Right atrium auricular region (tissue), 2 donors: ENCODE data around the gene ARMC9. TPM values are rescaled to one million over a fixed set of nuclear protein-coding genes. Genes with fewer than 3 reads are reported as not detected.
A peak's percentile ranks its signal among the peaks of the same experiment; 100 is the strongest.

Source experiments
- DNase-seq: peaks from one replicate; pipeline ENCODE4 v3.0.0-alpha.2; 2019; ENCODE audit warnings: low spot score
- H3K27ac ChIP-seq, 2 donors: fragments of 200-600 bp; sonication (generic); 1 replicate in 1 of 2; 2 replicates in 1 of 2; pipeline ENCODE4 v1.5.1; 2016 to 2019
- H3K27me3 ChIP-seq, 2 donors: fragments of 200-600 bp; sonication (generic); one replicate each; pipeline versions ENCODE4 v1.5.1 to v1.6.0; 2017 to 2019
- H3K36me3 ChIP-seq: fragments of 200-600 bp; sonication (generic); one replicate; pipeline ENCODE4 v1.5.1; 2016
- H3K4me1 ChIP-seq, 2 donors: fragments of 200-600 bp; sonication (generic); one replicate each; pipeline versions ENCODE4 v1.5.1 to v1.6.0; 2017 to 2019
- H3K4me3 ChIP-seq, 2 donors: fragments of 200-600 bp; sonication (generic); 1 replicate in 1 of 2; 2 replicates in 1 of 2; pipeline ENCODE4 v1.5.1; 2017 to 2019; ENCODE audit warnings: mild to moderate bottlenecking in 1 of 2, moderate library complexity in 1 of 2
- H3K9me3 ChIP-seq, 2 donors: fragments of 200-600 bp; sonication (generic); one replicate each; pipeline ENCODE4 v1.5.1; 2019
- CTCF ChIP-seq, 2 donors: fragments of 200-600 bp; sonication (generic); IDR thresholded peaks; one replicate each; pipeline ENCODE4 v1.5.1; 2019; ENCODE audit warnings: antibody characterized with exemption in 2 of 2
- total RNA-seq, 2 donors: library from RNA; depleted of rRNA; stranded (reverse); fragments of >200 nt; gene quantifications; one replicate each; pipeline ENCODE4 v1.1.0, GENCODE V29; 2016

Gene ARMC9
- total RNA-seq, 2 donors from 2014 or later, result 2.0 to 2.9 TPM

DNA sequence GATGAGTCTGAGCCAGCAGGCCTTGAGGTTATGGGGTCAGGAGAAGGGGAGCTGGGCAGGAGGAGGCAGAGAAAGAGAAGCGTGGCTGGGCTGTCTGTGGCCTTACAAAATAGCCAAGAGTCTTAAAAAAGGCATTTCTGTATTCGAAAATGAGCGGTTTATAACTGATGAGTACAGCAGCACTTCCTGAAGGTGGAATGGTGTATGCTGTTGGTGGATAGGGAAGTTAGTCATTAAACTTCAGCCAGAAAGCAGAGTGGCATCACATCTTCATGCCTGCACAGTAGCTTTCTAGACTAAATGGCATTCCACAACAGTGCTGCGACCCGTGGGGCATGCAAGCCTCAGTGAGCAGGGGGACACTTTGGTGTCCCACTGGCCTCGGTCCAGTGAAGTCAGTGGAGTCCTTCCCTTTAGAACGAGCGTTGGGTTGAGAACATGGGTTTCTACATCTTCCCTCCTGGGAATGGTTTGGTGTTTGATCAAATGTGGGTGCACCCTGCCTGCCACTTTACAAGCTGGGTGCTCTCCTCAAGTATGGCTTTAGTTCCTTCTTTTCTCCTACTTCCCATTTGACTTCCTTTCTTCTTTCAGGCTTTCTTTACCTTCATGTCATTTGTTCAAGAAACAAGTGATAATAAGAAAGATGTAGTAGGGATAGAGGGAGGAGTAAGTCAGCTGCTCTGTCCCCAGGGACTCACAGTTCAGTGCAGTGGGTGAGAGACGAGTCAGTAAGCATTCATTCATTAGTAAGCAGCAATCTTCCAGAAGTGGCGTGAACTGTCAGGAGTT is 96.3 kb downstream of the ARMC9 start:
- Histone ChIP-seq H3K4me1 (peaks cover 0 to 12% of the 10 kb centered on the region in 2 donors), H3K36me3 (no peaks in the 10 kb centered on the region), H3K27me3 (no peaks in the 10 kb centered on the region), H3K4me3 (no peak overlapping the region), H3K27ac (no peak overlapping the region), H3K9me3 (no peaks in the 10 kb centered on the region)
- TF ChIP-seq CTCF (IDR thresholded peaks at IDR 0.05), result no peak
- DNase-seq, result no peak

DNA sequence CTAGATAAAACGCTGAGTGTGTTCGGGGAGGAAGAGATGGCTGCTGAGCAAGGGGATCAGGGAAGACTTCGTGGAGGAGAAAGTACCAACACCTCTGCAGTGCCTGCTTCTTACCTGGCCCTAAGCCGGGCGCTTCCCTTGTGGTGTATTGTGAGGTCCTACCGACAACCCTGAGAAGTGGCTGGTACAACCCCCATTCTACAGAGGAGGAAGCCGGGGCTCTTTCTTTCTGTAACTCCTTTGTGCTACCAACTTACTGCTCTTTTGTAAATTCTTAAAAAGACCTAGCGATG is 96.9 kb downstream of the ARMC9 start:
- DNase-seq, result peak; percentile 44
- Histone ChIP-seq H3K27ac (no peak overlapping the region), H3K9me3 (no peaks in the 10 kb centered on the region), H3K4me1 (peaks cover 0 to 12% of the 10 kb centered on the region in 2 donors), H3K36me3 (no peaks in the 10 kb centered on the region), H3K4me3 (no peak overlapping the region), H3K27me3 (no peaks in the 10 kb centered on the region)
- TF ChIP-seq CTCF (IDR thresholded peaks at IDR 0.05), result no peak

DNA sequence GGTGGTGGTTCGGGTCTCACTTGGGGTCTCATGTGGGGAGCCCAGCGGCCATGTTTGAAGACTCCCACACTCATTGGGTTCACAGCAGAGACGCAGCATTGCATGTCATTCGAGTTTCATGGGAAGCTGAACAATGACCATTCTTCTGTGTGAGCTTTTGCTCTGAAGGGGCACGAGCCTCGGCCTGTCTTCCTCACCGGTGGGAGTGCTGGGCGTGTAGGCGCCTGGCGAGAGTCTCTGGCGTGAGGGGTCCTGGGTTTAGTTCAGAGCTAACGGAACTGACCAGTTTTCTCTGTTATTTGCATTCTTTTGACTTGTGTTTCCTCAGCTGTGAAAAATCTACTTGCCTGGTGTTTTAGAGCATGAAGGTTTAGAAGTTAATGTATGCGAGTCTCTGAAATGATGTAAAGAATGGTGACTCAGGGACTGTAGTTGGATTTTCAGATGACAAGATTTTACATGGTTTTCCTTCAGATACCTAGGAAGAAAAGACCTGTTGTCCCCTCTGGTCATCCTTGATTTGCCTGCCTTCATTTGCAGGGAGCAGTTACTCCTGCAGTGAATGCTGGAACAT is 98.1 kb downstream of the ARMC9 start:
- TF ChIP-seq CTCF (IDR thresholded peaks at IDR 0.05), result no peak
- Histone ChIP-seq H3K4me3 (no peak overlapping the region), H3K36me3 (no peaks in the 10 kb centered on the region), H3K9me3 (no peaks in the 10 kb centered on the region), H3K27ac (no peak overlapping the region), H3K4me1 (peaks cover 0 to 12% of the 10 kb centered on the region in 2 donors), H3K27me3 (no peaks in the 10 kb centered on the region)
- DNase-seq, result no peak

- Histone ChIP-seq H3K27ac (no peak overlapping the region), H3K4me3 (no peak overlapping the region), H3K36me3 (no peaks in the 10 kb centered on the region), H3K4me1 (peaks cover 0 to 12% of the 10 kb centered on the region in 2 donors), H3K27me3 (no peaks in the 10 kb centered on the region), H3K9me3 (no peaks in the 10 kb centered on the region)
- no peak for DNase-seq
- TF ChIP-seq CTCF (IDR thresholded peaks at IDR 0.05), result peak; percentile 60 to 78
These were observed 98.9 kb downstream of the ARMC9 start for GRCh38 chr2:231297108-231297908.

DNA sequence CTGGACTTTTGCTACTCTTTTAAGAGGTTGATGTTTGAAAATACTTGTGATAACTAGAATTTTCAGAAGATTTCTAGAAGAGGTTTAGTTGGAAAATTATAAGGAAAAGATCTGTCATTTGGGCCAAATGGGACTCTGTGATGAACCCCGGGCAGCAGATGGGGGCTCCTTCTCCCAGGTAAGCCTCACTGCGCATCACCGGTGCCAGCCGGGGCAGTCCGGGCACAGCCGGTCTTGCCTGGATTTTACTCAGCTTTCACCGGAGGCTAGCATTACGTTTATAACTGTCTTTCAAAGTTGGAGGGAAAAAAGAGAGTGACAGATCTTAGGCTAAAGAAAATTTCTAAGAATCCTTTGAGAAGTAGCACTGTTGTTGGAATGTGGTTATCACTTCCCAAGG is 99.7 kb downstream of the ARMC9 start:
- no peak for TF ChIP-seq CTCF (IDR thresholded peaks at IDR 0.05)
- no peak for DNase-seq
- H3K27me3 ChIP-seq, result no peaks in the 10 kb centered on the region
- H3K9me3 ChIP-seq, result no peaks in the 10 kb centered on the region
- no peaks in the 10 kb centered on the region for H3K36me3 ChIP-seq
- no peak overlapping the region for H3K27ac ChIP-seq
- H3K4me1 ChIP-seq, result peaks cover 0 to 12% of the 10 kb centered on the region in 2 donors
- H3K4me3 ChIP-seq, result no peak overlapping the region
